Naive thymus-derived CD4-positive, alpha-beta T cell (primary cell): ENCODE data around the gene TYW1B. TPM values are rescaled to one million over a fixed set of nuclear protein-coding genes. Genes with fewer than 3 reads are reported as not detected.
"Not testable (repeated sequence)": the region's sequence is repeated elsewhere in the genome, so short reads cannot be mapped to it uniquely, and the experiment has no call there.

Source experiments
- ATAC-seq: fragments of 150-1000 bp; cut with Tn5 transposase; 2 replicates; pipeline ENCODE4 v1.10.0; 2021; ENCODE audit warnings: mild to moderate bottlenecking, moderate library complexity
- CTCF ChIA-PET: fragments of 350-600 bp; sonication (Branson Sonifier 250); formaldehyde crosslinking; loops from one replicate; lab custom pipeline; 2021; ENCODE audit warnings: antibody characterized with exemption; lab: Charles Lee
- POLR2A ChIA-PET: fragments of 350-600 bp; sonication (Branson Sonifier 250); formaldehyde crosslinking; loops from one replicate; lab custom pipeline; 2021; ENCODE audit warnings: antibody characterized with exemption, inconsistent platforms; lab: Charles Lee
- DNase-seq, 9 donors: peaks; one replicate each; pipeline versions ENCODE4 v3.0.0 to v3.0.0-alpha.2; 2020 to 2022; ENCODE audit warnings: mixed read lengths in 1 of 9
- H3K27ac ChIP-seq: one replicate; pipeline ENCODE4 v1.7.0; 2013; ENCODE audit warnings: mild to moderate bottlenecking, low read depth, low read length, moderate library complexity
- H3K27me3 ChIP-seq, 2 donors: one replicate each; pipeline ENCODE4 v1.7.0; 2013; ENCODE audit warnings: low read length in 2 of 2, mild to moderate bottlenecking in 2 of 2, moderate library complexity in 2 of 2; ENCODE audit not compliant: control insufficient read depth in 2 of 2, insufficient read depth in 2 of 2
- H3K36me3 ChIP-seq, 3 experiments: 1 replicate in 2 of 3; 2 replicates in 1 of 3; pipeline ENCODE4 v1.7.0; 2013; ENCODE audit warnings: low read length in 3 of 3, mild to moderate bottlenecking in 3 of 3, moderate library complexity in 1 of 3; ENCODE audit not compliant: insufficient read depth in 3 of 3, control insufficient read depth in 2 of 3
- H3K4me1 ChIP-seq, 2 donors: one replicate each; pipeline ENCODE4 v1.7.0; 2013; ENCODE audit warnings: low read length in 2 of 2, mild to moderate bottlenecking in 2 of 2, moderate library complexity in 1 of 2; ENCODE audit not compliant: control insufficient read depth in 2 of 2, insufficient read depth in 2 of 2
- H3K4me3 ChIP-seq: 2 replicates; pipeline ENCODE4 v1.7.0; 2013; ENCODE audit warnings: mild to moderate bottlenecking, low read length
- H3K9me3 ChIP-seq, 3 experiments: 1 replicate in 2 of 3; 2 replicates in 1 of 3; pipeline ENCODE4 v1.7.0; 2013; ENCODE audit warnings: low read length in 3 of 3; ENCODE audit not compliant: control insufficient read depth in 2 of 3
- H3K27ac Mint-ChIP-seq, 9 donors: one replicate each; pipeline ENCODE4 v1.8.0; 2020 to 2022; ENCODE audit warnings: mixed read lengths in 9 of 9, mild to moderate bottlenecking in 8 of 9, moderate library complexity in 5 of 9, inconsistent platforms in 2 of 9
- H3K27me3 Mint-ChIP-seq, 5 donors: one replicate each; pipeline ENCODE4 v1.8.0; 2021 to 2022; ENCODE audit warnings: mixed read lengths in 5 of 5, mild to moderate bottlenecking in 1 of 5
- H3K36me3 Mint-ChIP-seq, 5 donors: one replicate each; pipeline ENCODE4 v1.8.0; 2020 to 2022; ENCODE audit warnings: mixed read lengths in 5 of 5, mild to moderate bottlenecking in 3 of 5, inconsistent platforms in 1 of 5
- H3K4me1 Mint-ChIP-seq, 7 donors: one replicate each; pipeline ENCODE4 v1.8.0; 2020 to 2022; ENCODE audit warnings: mixed read lengths in 7 of 7, mild to moderate bottlenecking in 3 of 7, inconsistent platforms in 1 of 7
- H3K4me3 Mint-ChIP-seq, 10 donors: one replicate each; pipeline ENCODE4 v1.8.0; 2020 to 2022; ENCODE audit warnings: mild to moderate bottlenecking in 10 of 10, mixed read lengths in 10 of 10, moderate library complexity in 6 of 10, inconsistent platforms in 2 of 10
- H3K9me3 Mint-ChIP-seq, 11 donors: one replicate each; pipeline ENCODE4 v1.8.0; 2020 to 2022; ENCODE audit warnings: mixed read lengths in 11 of 11, mild to moderate bottlenecking in 4 of 11, inconsistent platforms in 1 of 11, moderate library complexity in 1 of 11
- intact Hi-C, 2 donors: fragments of 100-400 bp; cut with micrococcal nuclease; formaldehyde crosslinking; loops; one replicate each; pipeline ENCODE4 v1.15.1; 2023
- polyA plus RNA-seq, 2 donors: library from polyadenylated mRNA; unstranded; fragments of 300-500 nt; fragmentation: Illumina TruSeq; gene quantifications; one replicate each; pipeline ENCODE4 v1.2.3, GENCODE V29; 2021
- total RNA-seq, 6 experiments: library from RNA in 5 of 6; stranded (reverse) in 5 of 6; gene quantifications; 1 replicate in 5 of 6; 2 replicates in 1 of 6; pipeline ENCODE4 v1.2.3 and lab custom pipeline; 2021 to 2026

The TYW1B gene
- total and polyA plus RNA-seq, 7 experiments from 2014 or later: 1.2 to 8.2 (median 5.4) TPM

DNA sequence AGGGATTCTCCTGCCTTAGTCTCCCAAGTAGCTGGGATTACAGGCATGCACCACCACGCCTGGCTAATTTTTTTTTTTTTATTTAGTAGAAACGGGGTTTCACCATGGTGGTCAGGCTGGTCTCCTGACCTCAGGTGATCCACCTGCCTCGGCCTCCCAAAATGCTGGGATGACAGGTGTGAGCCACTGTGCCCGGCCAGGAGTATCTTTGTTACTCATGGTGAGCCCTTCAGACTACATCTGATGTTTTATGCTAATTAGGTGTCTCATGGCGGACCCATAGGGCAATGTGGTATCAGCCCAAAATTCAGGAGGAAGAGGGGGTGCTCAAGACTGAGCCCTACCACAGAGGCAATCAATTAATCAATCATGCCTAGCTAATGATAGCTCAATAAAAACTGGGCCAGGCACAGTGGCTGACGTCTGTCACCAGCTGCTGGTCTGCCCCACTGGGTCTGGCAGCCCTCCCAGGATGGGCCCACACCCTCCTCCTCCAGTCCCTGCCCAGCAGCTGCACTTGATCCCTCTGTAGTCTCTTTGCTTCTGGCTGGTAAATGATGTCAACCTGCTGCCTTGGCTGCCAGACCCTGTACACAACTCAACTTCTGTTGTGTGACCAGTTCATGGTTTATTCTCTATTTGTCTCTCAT lies 37.8 kb downstream of the TYW1B start:
- H3K27ac Mint-ChIP-seq, H3K4me3 Mint-ChIP-seq, intact Hi-C loops, POLR2A ChIA-PET, H3K27ac ChIP-seq, ATAC-seq, H3K27me3 ChIP-seq, H3K9me3 Mint-ChIP-seq, CTCF ChIA-PET, H3K9me3 ChIP-seq, H3K27me3 Mint-ChIP-seq, H3K36me3 ChIP-seq, H3K4me1 ChIP-seq, DNase-seq, H3K4me3 ChIP-seq, H3K4me1 Mint-ChIP-seq: not testable (repeated sequence)
- peaks cover 0 to 28% (median 5%) of the 10 kb centered on the region in 5 donors for H3K36me3 Mint-ChIP-seq

DNA sequence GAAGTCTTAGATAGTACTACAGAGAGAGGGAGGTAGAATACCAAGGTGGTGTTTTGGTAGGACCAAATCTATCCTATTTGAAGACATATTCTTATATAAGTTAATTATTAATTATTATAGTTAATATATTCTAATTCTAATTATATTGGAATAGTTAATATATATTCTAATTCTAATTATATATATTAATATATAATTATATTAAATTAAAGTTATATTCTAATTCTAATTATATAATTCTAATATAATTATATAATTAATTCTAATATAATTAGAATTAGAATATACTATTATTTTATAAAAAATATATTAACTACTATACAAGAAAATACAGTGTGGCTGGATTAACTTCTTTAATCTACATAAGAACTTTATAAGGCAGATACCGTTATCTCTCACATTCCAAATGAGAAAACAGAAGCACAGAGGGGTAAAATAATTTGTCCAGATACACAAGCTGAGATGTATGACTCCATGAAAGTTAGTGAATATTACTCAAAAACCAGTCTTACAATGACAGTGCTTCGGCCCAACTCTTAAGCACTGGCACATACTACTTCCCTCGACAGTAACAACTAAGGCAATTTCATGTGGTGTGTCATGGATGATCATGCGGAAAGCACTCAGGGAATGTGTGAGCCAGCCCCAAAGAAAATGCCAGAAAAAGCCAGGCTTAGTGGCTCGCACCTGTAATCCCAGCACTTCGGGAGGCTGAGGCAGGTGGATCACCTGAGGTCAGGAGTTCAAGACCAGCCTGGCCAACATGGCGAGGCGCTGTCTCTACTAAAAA lies 42.6 kb downstream of the TYW1B start:
- H3K9me3 ChIP-seq: no peaks in the 10 kb centered on the region
- CTCF ChIA-PET: no interaction called here
- Mint-ChIP-seq H3K27me3 (no peaks in the 10 kb centered on the region), H3K4me1 (peaks cover 0 to 3% (median 0%) of the 10 kb centered on the region in 7 donors), H3K9me3 (no peaks in the 10 kb centered on the region), H3K4me3 (no peak overlapping the region), H3K36me3 (peaks cover 0 to 4% (median 0%) of the 10 kb centered on the region in 5 donors), H3K27ac (no peak overlapping the region)
- H3K4me3 ChIP-seq: no peak overlapping the region
- intact Hi-C loops: no loop called here
- no peaks in the 10 kb centered on the region for H3K4me1 ChIP-seq
- H3K36me3 ChIP-seq: no peaks in the 10 kb centered on the region
- ATAC-seq (no peak), DNase-seq (no peak)
- no peak overlapping the region for H3K27ac ChIP-seq
- H3K27me3 ChIP-seq: no peaks in the 10 kb centered on the region
- POLR2A ChIA-PET: no interaction called here

DNA sequence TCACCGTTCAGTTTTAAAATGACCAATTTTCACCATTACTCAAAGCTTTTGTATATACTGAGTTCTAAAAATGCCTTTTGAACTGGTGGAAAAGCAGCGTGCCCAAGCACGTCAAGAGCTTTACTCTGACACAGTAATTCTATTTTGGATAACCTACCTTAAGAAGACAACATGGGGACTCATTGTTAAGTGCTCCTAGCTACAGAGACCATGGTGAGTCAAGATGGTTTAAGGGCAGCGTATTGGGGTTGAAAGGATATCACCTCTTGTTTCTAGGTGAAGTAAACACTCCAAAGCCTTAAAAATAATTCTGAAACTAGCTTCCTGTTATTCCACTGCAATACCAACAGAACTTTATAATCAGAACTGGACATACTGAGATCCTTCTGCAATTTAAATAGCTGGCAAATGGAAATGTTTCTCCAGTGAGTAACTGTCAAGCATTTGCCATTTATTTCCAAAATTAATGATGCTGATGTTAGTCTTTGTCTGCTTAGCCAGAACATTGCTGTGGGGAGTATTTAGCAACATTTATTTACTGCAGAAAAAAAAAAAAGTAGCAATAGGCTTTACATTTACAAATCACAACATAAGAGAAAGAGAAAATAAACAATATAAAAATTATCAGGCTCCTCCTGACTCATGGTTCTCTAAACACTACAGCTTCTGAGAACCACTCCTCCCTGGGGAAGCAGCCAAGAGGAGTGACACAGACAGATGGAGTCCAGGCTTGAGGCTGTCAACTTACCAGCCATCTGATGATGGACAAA lies 44.2 kb downstream of the TYW1B start:
- H3K4me3 ChIP-seq, H3K27ac ChIP-seq, DNase-seq, H3K4me3 Mint-ChIP-seq, POLR2A ChIA-PET, H3K9me3 Mint-ChIP-seq, H3K27me3 ChIP-seq, H3K27me3 Mint-ChIP-seq, H3K4me1 ChIP-seq, H3K36me3 Mint-ChIP-seq, H3K36me3 ChIP-seq, H3K27ac Mint-ChIP-seq, H3K4me1 Mint-ChIP-seq, ATAC-seq, H3K9me3 ChIP-seq, CTCF ChIA-PET, intact Hi-C loops: not testable (repeated sequence)

DNA sequence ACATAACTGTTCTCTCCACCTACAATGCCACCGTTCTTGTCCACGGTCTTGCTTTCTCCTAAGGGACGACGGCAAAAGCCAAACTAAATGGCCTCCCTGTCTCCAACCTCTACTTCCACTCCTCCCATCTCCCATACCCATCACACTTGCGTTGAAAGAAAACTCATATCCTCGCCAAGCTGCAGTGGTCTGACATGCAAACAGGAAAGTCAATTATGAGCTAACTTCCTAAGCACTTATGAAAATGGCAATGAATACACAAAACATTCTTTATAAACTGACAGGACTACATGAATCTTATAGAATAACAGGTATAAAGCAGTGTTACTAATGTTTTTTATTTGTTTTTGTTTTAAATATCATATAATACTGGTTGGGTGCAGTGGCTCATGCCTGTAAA lies 46.4 kb downstream of the TYW1B start:
- no peak overlapping the region for H3K27ac ChIP-seq
- no peaks in the 10 kb centered on the region for H3K9me3 ChIP-seq
- intact Hi-C loops: no loop called here
- ATAC-seq (no peak), DNase-seq (no peak)
- Mint-ChIP-seq H3K4me3 (no peak overlapping the region), H3K27ac (peak overlapping the region in 1 of 9 donors; percentile 2), H3K4me1 (peaks cover 0 to 3% (median 0%) of the 10 kb centered on the region in 7 donors), H3K27me3 (no peaks in the 10 kb centered on the region), H3K9me3 (no peaks in the 10 kb centered on the region), H3K36me3 (peaks cover 0 to 12% (median 9%) of the 10 kb centered on the region in 5 donors)
- H3K4me3 ChIP-seq: no peak overlapping the region
- CTCF ChIA-PET: no interaction called here
- no peaks in the 10 kb centered on the region for H3K4me1 ChIP-seq
- no peaks in the 10 kb centered on the region for H3K27me3 ChIP-seq
- H3K36me3 ChIP-seq: no peaks in the 10 kb centered on the region
- POLR2A ChIA-PET: no interaction called here

DNA sequence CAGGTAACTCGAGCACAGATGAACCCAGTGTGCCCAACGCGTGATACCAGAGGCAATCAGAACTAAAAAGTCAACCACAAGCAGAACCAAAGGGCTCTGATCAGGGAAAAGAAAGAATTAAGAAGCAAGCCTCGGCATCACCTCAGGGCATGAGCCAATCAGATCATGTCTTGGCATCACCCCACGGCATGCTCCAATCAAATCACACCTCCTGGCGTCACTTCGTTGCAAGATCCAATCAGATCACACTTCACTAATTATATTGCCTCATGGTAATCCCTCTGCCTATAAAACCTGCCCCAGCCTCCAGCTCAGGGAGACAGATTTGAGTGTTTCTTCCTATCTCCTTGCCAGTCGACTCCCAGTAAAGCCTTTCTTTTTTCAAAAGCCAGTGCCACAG lies 46.8 kb downstream of the TYW1B start:
- Mint-ChIP-seq H3K27ac (no peak overlapping the region), H3K9me3 (no peaks in the 10 kb centered on the region), H3K36me3 (peaks cover under 1 to 16% (median 13%) of the 10 kb centered on the region in 5 donors), H3K4me3 (no peak overlapping the region), H3K27me3 (no peaks in the 10 kb centered on the region), H3K4me1 (peaks cover 0 to 3% (median 0%) of the 10 kb centered on the region in 7 donors)
- Histone ChIP-seq H3K4me1 (no peaks in the 10 kb centered on the region), H3K36me3 (no peaks in the 10 kb centered on the region), H3K27ac (no peak overlapping the region), H3K4me3 (no peak overlapping the region), H3K9me3 (no peaks in the 10 kb centered on the region), H3K27me3 (no peaks in the 10 kb centered on the region)
- ATAC-seq (no peak), DNase-seq (no peak)
- ChIA-PET CTCF (no interaction called here), POLR2A (no interaction called here)
- intact Hi-C loops: no loop called here

DNA sequence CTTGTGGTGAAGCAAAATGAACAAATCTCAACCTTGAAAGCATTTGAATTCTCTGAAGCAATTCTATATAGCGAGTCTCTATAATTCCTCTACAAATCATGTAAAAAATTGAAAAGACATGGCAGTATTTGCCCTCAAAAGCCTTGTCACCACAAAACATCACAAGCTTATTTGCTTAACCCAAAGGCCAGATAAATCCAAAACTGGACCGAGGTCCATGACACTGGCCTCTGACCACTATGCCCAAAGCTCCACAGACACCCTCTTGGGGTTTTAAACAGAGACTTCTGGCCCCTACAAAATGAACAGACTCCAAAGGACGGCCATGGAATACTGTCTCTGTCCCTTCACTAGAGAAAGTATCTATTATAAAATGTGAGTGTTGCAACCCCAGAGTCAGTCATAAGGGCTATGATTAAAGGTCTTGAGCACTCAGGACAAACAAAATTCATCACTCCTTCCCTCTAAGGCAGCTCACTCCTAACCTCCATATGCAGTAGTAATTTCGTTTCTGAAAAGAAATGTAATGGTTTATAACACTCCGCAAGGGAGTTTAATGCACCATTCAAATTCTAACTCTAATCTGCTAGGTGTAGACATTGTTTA lies 47.6 kb downstream of the TYW1B start:
- H3K4me3 Mint-ChIP-seq, H3K27ac ChIP-seq, H3K4me1 ChIP-seq, H3K27me3 Mint-ChIP-seq, H3K27ac Mint-ChIP-seq, H3K4me3 ChIP-seq, DNase-seq, H3K36me3 ChIP-seq, ATAC-seq, H3K9me3 Mint-ChIP-seq, H3K4me1 Mint-ChIP-seq, CTCF ChIA-PET, POLR2A ChIA-PET, H3K27me3 ChIP-seq, intact Hi-C loops, H3K9me3 ChIP-seq: not testable (repeated sequence)
- peaks cover 6 to 23% (median 21%) of the 10 kb centered on the region in 5 donors for H3K36me3 Mint-ChIP-seq
